Activated CD4-positive, CD25-positive, alpha-beta regulatory T cell treated with anti-CD3 and anti-CD28 coated beads, Interleukin-2, amount 50 U/mL, for 72 hours (primary cell): Measurements from ENCODE around the gene CBX5.
"Not testable (repeated sequence)": the region's sequence is repeated elsewhere in the genome, so short reads cannot be mapped to it uniquely, and the experiment has no call there.

Experiments
- DNase-seq: peaks from one replicate; pipeline ENCODE4 v3.0.0; 2021

The CBX5 gene

DNA sequence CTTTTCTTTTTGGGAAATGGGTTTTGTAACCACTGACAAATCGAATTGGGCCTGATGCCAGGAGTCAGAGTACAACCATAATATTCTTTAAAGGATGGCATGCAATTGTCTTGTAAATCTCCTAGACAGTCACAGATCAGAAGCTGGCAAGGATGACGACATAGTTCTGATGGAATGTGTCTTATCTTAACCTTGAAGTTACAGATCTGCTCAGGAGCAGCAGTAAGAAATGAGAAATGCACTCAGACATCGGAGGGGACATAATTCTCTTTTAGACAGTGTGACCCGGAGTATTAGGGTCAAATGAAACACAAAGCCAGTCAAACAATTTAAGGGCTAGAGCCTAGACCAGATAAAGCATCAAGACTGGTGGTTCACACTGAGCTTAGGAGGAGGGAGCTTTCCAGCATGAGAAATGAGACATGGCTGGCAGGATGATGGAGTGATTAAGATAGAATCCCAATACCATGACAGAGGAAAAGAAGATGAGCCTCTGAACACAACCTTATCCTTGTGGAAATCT is 17.5 kb downstream of the CBX5 start:
- no peak for DNase-seq

DNA sequence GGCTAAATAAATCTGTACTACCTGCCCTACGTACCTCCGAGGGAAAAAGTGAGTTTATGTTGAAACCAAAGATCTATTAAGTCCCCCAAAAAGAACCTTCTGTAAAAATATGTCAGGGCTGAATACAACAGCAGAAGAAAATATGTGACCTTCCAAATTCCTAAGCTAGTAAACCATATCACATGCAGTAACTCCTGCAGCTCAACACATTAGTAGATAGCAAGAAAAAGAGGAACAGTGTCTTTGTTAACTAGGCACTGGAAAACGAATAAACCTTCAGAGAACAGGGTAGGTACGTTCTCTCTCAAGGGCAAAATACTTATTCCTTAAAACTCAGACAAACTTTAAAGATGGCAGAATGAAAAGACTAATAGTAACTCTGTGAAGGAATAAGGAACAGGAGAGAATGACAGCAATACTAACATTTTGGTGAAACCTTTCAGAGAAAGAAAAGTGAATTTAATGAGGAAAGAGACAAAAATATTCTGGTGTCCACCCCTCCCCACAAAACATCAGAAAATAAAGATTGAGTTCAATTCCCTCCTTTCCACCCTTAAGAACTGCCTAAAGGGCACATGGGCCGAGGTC is 18.0 kb downstream of the CBX5 start:
- no peak for DNase-seq

- DNase-seq = peak; percentile 36
Observed at GRCh38 chr12:54259194-54260011, 20.5 kb downstream of the CBX5 start.

DNA sequence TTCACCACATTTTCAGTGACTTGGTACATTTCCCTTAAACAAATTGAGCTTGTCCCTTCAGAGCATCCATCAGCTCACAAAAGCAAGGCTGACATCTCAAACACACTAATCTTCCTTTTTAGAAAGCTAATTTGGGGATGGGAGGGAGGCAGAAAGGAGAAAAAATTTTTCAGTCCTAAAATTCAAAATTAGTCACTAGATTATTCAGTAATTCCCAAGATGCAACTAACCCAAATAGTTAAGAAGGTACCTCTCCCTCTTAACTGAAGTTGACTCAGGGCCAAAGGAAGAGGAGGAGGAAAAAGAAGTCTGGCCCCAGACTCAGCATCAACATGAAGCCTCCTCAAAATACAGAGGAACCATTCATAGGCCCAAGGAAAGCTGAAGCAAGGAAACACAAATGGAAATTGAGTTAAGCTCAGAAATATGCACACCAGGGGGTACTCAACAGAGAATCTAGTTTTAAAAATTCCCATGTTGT is 21.7 kb downstream of the CBX5 start:
- no peak for DNase-seq

DNA sequence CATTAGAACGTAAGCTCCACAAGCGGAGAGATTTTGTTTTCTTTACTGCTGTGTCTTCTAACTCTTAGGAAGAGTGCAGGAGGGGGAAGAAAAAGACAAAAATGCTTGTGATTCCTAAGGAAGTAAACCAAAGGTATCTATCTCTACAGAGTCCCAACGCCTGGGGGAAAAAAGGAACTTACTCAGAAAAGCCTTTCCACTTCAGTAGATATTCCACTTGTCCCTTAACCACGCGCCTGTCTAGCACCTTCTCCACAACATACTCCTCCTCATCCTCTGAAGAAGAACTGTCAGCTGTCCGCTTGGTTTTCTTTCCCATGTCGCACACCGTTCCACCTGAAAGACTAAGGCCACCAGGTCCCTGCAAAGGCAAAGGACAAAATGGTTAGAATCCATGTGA is 22.6 kb downstream of the CBX5 start:
- no peak for DNase-seq

GRCh38 chr12:54253240-54253639 is 26.7 kb downstream of the CBX5 start:
- no peak for DNase-seq

DNA sequence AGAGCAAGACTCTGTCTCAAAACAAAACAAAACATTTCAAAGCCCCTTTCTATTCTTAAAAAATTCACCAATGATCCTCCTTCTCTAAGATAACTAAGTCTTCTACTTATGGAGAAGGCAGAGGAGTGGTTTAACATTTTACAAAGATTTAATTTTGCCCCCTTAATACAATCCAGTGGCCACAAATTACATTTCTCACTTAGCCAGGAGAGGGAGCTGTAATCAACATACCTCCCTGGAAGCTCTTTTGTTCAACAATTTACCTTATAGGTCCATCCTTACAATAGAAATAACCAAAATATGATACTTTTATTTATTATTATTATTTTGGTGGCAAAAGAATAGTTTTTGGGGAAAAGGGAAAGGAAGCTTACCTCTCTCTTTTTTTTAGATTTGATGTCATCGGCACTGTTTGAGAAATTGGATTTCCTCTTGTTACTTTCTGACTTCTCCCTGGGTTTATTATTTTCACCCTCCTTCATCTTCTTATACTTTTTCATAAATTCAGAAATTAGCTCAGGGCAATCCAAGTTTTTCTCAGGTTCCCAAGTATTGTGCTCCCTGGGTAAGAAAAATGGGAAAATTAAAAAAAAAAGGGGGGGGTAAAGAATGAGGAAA is 28.1 kb downstream of the CBX5 start:
- no peak for DNase-seq

DNA sequence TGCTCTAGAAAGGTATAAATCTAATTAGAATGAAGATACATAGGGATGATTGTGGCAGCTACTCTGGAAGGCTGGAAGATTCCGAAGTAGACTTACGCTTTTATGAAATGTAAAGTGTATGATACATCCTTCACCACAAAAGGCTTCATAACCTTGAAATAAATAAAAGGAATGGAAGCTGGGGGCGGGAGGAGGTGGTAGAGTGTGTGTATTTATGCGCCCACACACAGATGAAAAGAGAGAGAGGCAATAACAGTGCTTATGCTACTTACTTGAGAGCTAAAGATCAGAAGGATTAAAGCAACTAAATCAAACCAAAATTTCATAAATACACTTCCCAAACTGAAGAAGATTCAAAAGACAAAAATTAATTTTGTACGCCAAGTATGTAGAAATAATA is 30.4 kb downstream of the CBX5 start:
- DNase-seq = no peak

- DNase-seq = no peak
Observed at GRCh38 chr12:54246011-54246641, 33.8 kb downstream of the CBX5 start.

DNA sequence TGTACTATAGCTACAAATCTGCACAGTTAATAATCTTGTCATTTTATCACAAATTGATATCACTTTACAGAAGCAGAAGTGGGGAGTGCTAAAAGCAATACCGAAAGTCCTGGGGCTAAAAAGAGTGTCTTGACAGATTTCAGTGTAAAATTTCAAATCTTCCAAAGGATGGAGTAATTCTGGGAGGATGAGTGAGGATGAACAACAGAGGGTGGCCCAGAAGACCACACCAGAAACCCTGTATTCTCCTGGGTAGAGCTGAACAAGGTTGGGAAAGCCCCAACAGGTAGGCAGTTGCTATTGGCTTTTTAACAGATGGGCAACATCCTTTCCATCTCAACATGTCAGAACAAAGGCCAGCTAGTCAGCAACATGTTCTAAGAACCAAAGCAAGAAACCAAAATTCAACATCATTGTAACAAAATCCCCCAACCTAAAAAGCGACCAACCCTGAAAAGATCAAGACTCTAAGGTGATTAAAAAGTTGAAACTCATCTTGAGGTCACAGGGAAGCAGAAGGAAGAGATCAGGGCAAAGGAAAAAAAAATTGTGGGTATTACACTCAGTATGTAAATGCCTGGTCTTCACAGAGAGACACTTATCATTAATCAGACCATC is 38.8 kb downstream of the CBX5 start:
- DNase-seq = no peak

GRCh38 chr12:54240129-54240528 is 39.8 kb downstream of the CBX5 start:
- no peak for DNase-seq

GRCh38 chr12:54239620-54240019 is 40.3 kb downstream of the CBX5 start:
- DNase-seq = no peak

DNA sequence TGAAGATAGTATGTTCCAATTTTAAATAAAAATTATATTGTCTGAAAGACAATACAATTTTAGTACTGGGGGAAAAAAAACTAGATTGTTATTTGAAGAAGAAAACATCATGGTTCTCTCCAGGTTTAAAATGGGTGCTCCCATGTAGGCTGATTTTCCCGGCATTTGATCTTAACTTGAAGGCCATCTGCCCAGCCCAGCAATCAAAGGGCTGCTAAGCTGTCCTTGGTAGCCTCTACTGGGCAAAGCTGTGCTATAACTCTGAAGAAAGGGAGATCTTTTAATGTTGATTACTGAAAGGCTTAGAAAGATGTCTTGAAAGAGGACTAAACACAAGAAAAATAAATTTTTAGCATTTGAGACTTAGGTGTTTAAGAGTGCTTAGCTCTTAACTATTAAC is 41.4 kb downstream of the CBX5 start:
- no peak for DNase-seq

DNA sequence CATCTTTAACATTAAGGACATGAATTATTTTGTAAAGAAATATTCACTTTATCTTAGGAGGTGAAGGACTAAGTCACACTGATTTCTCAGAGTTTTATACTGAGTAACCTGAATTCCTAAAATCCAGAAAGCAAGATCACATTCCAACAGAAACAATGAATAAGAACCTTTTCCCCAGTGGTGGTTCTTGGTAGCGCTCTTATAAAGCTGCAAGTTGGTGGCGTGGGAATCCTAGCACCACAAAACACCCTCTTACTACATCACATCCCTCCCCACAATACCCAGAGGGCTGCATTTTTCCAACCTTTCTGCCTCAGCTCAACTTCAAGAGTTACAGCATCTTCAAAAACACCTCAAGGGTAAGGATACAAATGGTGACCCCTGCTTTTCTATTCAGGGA is 47.1 kb downstream of the CBX5 start:
- DNase-seq = no peak

DNA sequence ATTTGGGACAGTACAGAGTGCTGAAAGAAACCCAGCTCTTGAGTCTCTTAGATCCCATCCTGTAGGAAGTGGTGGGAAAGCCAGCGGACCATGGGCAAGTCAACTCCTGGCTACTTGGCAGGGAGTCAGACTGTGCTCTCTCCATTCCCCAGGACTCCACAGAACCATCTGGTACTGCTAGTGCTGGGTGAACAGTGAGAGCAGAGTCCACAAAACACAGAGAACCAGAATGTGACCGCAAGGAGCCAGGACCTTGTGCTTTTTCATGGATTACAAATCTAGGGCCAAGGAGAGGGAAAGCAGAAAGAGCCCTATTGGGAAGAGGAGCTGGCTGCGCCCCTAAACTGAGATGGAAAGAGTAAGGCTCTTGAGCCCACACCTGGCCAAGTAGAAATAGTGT is 48.7 kb downstream of the CBX5 start:
- DNase-seq = not testable (repeated sequence)

GRCh38 chr12:54230555-54230954 is 49.4 kb downstream of the CBX5 start:
- DNase-seq = no peak

DNA sequence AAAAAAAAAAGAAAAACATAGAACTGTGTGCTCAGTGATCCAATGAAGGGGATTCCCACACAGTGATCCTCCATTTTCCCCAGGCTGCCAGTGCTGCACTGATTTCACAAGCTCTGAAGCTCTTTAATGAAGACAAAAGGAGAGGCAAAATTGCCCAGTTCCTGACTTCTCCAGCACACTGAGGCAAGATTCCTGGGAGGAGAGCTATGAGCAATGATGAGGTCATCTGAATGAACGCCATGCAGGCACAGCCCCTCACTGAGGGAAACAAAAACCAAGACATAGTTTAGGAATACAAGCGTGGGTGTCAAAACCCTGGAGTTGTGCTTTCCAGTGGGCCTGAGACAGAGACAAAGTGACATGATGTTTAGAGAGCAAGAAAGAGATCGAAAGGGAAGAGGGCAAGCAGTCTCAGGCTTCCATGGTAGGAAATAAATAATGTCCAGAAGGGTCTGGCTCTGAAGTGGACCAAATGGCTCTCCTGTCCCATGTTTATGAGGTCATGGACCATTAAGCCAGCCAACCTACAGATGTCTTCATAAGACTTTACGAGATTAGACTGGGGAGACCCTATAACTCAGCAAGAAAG is 50.2 kb downstream of the CBX5 start:
- DNase-seq = no peak

GRCh38 chr12:54228471-54228870 is 51.5 kb downstream of the CBX5 start:
- DNase-seq = no peak

DNA sequence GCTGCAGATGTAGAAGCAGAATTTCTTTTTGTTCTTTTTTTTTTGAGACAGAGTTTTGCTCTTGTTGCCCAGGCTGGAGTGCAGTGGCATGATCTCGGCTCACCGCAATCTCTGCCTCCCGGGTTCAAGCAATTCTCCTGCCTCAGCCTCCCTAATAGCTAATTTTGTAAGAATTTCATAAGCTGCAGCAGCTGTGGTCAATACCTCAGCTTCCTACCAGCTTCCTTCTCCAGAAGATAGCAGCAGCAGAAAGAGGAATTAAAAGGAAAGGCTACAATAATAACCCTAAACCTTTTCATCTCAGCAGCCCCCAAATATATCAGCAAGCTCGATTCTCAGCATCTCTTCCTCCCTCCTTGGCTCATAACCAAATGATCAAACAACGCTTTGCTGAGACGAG is 52.0 kb downstream of the CBX5 start:
- not testable (repeated sequence) for DNase-seq

- no peak for DNase-seq
Observed at GRCh38 chr12:54227376-54227775, 52.5 kb downstream of the CBX5 start.

GRCh38 chr12:54225666-54226065 is 54.3 kb downstream of the CBX5 start:
- no peak for DNase-seq

GRCh38 chr12:54222609-54223008 is 57.3 kb downstream of the CBX5 start:
- no peak for DNase-seq
